B cell (primary cell): ENCODE measurements around the gene MFAP1. TPM values are rescaled to one million over a fixed set of nuclear protein-coding genes. Genes with fewer than 3 reads are reported as not detected.

Experiments
- ATAC-seq: fragments of 200-7000 bp; cut with Tn5 transposase; one replicate; pipeline ENCODE4 v1.10.0; 2021; ENCODE audit warnings: low read depth, mild to moderate bottlenecking, moderate number of reproducible peaks, moderate library complexity
- CTCF ChIA-PET: fragments of 350-600 bp; sonication (Branson Sonifier 250); formaldehyde crosslinking; loops from one replicate; lab custom pipeline; 2021; ENCODE audit warnings: antibody characterized with exemption, inconsistent platforms; lab: Charles Lee
- POLR2A ChIA-PET: fragments of 350-600 bp; sonication (Branson Sonifier 250); formaldehyde crosslinking; loops from one replicate; lab custom pipeline; 2021; ENCODE audit warnings: antibody characterized with exemption; lab: Charles Lee
- DNase-seq: peaks from one replicate; pipeline ENCODE4 v3.0.0; 2013
- H2AFZ ChIP-seq: 2 replicates; pipeline ENCODE4 v1.6.1; 2012; ENCODE audit warnings: mild to moderate bottlenecking, low read depth, low read length; ENCODE audit not compliant: insufficient read depth, poor library complexity, severe bottlenecking
- H3K27ac ChIP-seq, 2 donors: 1 replicate in 1 of 2; 2 replicates in 1 of 2; pipeline ENCODE4 v1.5.1; 2012 to 2013; ENCODE audit warnings: low read length in 2 of 2, mild to moderate bottlenecking in 2 of 2, moderate library complexity in 1 of 2
- H3K27me3 ChIP-seq, 4 experiments: fragments of 200-600 bp in 1 of 4; sonication (generic) in 1 of 4; replicated peaks in 1 of 4; 1 replicate in 2 of 4; 2 replicates in 2 of 4; pipeline versions ENCODE4 v1.6.1 to v1.7.0; 2013 to 2016; ENCODE audit warnings: low read length in 3 of 4, mild to moderate bottlenecking in 2 of 4, mixed read lengths in 1 of 4, moderate library complexity in 1 of 4; ENCODE audit not compliant: insufficient read depth in 4 of 4, control insufficient read depth in 3 of 4; ENCODE audit errors: control extremely low read depth in 1 of 4
- H3K36me3 ChIP-seq, 2 experiments: replicated peaks in 1 of 2; 1 replicate in 1 of 2; 2 replicates in 1 of 2; pipeline versions ENCODE4 v1.6.1 to v1.7.1; 2013; ENCODE audit warnings: low read length in 1 of 2; ENCODE audit not compliant: insufficient read depth in 2 of 2, control insufficient read depth in 1 of 2; ENCODE audit errors: control extremely low read depth in 1 of 2, extremely low read depth in 1 of 2
- H3K4me1 ChIP-seq, 2 donors: fragments of 200-600 bp in 1 of 2; sonication (generic) in 1 of 2; 1 replicate in 1 of 2; 2 replicates in 1 of 2; pipeline versions ENCODE4 v1.5.1 to v1.6.1; 2013 to 2017; ENCODE audit warnings: low read length in 2 of 2; ENCODE audit not compliant: control insufficient read depth in 2 of 2, insufficient read depth in 2 of 2
- H3K4me2 ChIP-seq: replicated peaks from 2 replicates; pipeline ENCODE3; 2012; ENCODE audit warnings: mild to moderate bottlenecking, low read depth, low read length; ENCODE audit not compliant: poor library complexity, severe bottlenecking
- H3K4me3 ChIP-seq, 5 experiments: fragments of 200-600 bp in 1 of 5; sonication (generic) in 1 of 5; 1 replicate in 3 of 5; 2 replicates in 2 of 5; pipeline versions ENCODE4 v1.5.1 to v1.7.0; 2011 to 2016; ENCODE audit warnings: low read length in 4 of 5, mild to moderate bottlenecking in 4 of 5, low read depth in 2 of 5, control low read depth in 1 of 5, moderate library complexity in 1 of 5; ENCODE audit not compliant: insufficient read depth in 1 of 5; ENCODE audit errors: control extremely low read depth in 1 of 5, extremely low read depth in 1 of 5
- H3K79me2 ChIP-seq: fragments of 200-600 bp; sonication (generic); one replicate; pipeline ENCODE4 v1.6.0; 2016; ENCODE audit warnings: low read length; ENCODE audit not compliant: control insufficient read depth, insufficient read depth
- H3K9ac ChIP-seq: fragments of 200-600 bp; sonication (generic); 2 replicates; pipeline ENCODE4 v1.6.1; 2017; ENCODE audit warnings: mild to moderate bottlenecking, low read length, moderate library complexity
- H3K9me3 ChIP-seq, 3 donors: one replicate each; pipeline versions ENCODE4 v1.6.1 to v1.7.1; 2013; ENCODE audit warnings: low read length in 2 of 3; ENCODE audit not compliant: control insufficient read depth in 2 of 3, insufficient read depth in 1 of 3; ENCODE audit errors: control extremely low read depth in 1 of 3
- H4K20me1 ChIP-seq: 2 replicates; pipeline ENCODE4 v1.6.0; 2012; ENCODE audit warnings: mild to moderate bottlenecking, low read length; ENCODE audit not compliant: insufficient read depth, control insufficient read depth, poor library complexity, severe bottlenecking
- H3K27ac Mint-ChIP-seq: one replicate; pipeline ENCODE4 v1.8.0; 2021; ENCODE audit warnings: mixed read lengths
- H3K27me3 Mint-ChIP-seq: one replicate; pipeline ENCODE4 v1.8.0; 2021; ENCODE audit warnings: mixed read lengths
- H3K4me1 Mint-ChIP-seq: one replicate; pipeline ENCODE4 v1.8.0; 2021; ENCODE audit warnings: mixed read lengths
- H3K4me3 Mint-ChIP-seq: one replicate; pipeline ENCODE4 v1.8.0; 2021; ENCODE audit warnings: mixed read lengths
- H3K9me3 Mint-ChIP-seq: one replicate; pipeline ENCODE4 v1.8.0; 2022; ENCODE audit warnings: mixed read lengths; ENCODE audit not compliant: insufficient read depth
- CTCF ChIP-seq: fragments of 200-600 bp; IDR thresholded peaks from one replicate; pipeline ENCODE4 v1.8.0; 2022; ENCODE audit warnings: antibody characterized with exemption, mild to moderate bottlenecking
- EZH2 ChIP-seq: IDR thresholded peaks from 2 replicates; pipeline ENCODE4 v1.6.1; 2012; ENCODE audit warnings: borderline replicate concordance, low read depth, mild to moderate bottlenecking, moderate library complexity, low read length; ENCODE audit not compliant: insufficient read depth, poor library complexity, severe bottlenecking
- WGBS: methylation state at CpG from one replicate; pipeline ENCODE4 v1.1.5; 2013; ENCODE audit warnings: missing lambda C conversion rate; ENCODE audit not compliant: insufficient coverage; 5-methylcytosine and 5-hydroxymethylcytosine counted together
- intact Hi-C: fragments of 100-400 bp; cut with micrococcal nuclease; formaldehyde crosslinking; loops from one replicate; pipeline ENCODE4 v1.10.0; 2022
- polyA plus RNA-seq: library from polyadenylated mRNA; depleted of rRNA; stranded (reverse); fragments of >200 nt; gene quantifications from 2 replicates; pipeline ENCODE4 v1.2.3, GENCODE V29; 2012
- total RNA-seq, 2 donors: library from RNA; stranded (reverse); fragments of 120-200 nt in 1 of 2; gene quantifications; 1 replicate in 1 of 2; 2 replicates in 1 of 2; pipeline versions ENCODE4 v1.2.3 to v1.2.4, GENCODE V29; 2013 to 2022

The MFAP1 gene
- total and polyA plus RNA-seq, 2 donors (not counting 1 experiment from before 2014, with no cell fraction given), result 3.4 to 22.1 TPM

GRCh38 chr15:43859546-43859945 is 35.1 kb upstream of the MFAP1 start:
- TF ChIP-seq EZH2 (no peak), CTCF (no peak)
- Histone ChIP-seq H3K27me3 (no peaks in the 10 kb centered on the region), H3K36me3 (peaks cover 3 to 20% of the 10 kb centered on the region in 2 experiments), H3K4me2 (no peak overlapping the region), H3K4me3 (no peak overlapping the region), H3K27ac (no peak overlapping the region), H3K4me1 (no peaks in the 10 kb centered on the region), H3K9ac (no peak overlapping the region), H2AFZ (no peak overlapping the region), H3K9me3 (no peaks in the 10 kb centered on the region), H4K20me1 (no peaks in the 10 kb centered on the region), H3K79me2 (no peaks in the 10 kb centered on the region)
- ATAC-seq, result no peak
- ChIA-PET CTCF (no interaction called here), POLR2A (no interaction called here)
- Mint-ChIP-seq H3K27me3 (no peaks in the 10 kb centered on the region), H3K4me1 (no peaks in the 10 kb centered on the region), H3K9me3 (no peaks in the 10 kb centered on the region), H3K4me3 (no peak overlapping the region), H3K27ac (no peak overlapping the region)
- intact Hi-C loops, result no loop called here
- WGBS, result 100% methylated on average over 1 of the region's 4 CpGs
- DNase-seq, result no peak

- no peaks in the 10 kb centered on the region for H3K4me1 Mint-ChIP-seq
- H3K4me3 Mint-ChIP-seq, result no peak overlapping the region
- H3K4me1 ChIP-seq, result no peaks in the 10 kb centered on the region
- H3K36me3 ChIP-seq, result peaks cover 3 to 16% of the 10 kb centered on the region in 2 experiments
- H3K9ac ChIP-seq, result no peak overlapping the region
- ChIA-PET CTCF (no interaction called here), POLR2A (no interaction called here)
- H3K9me3 Mint-ChIP-seq, result no peaks in the 10 kb centered on the region
- H2AFZ ChIP-seq, result no peak overlapping the region
- H3K4me2 ChIP-seq, result no peak overlapping the region
- H3K27me3 Mint-ChIP-seq, result no peaks in the 10 kb centered on the region
- intact Hi-C loops, result no loop called here
- H3K4me3 ChIP-seq, result no peak overlapping the region
- ATAC-seq, result no peak
- no peak overlapping the region for H3K27ac Mint-ChIP-seq
- no peaks in the 10 kb centered on the region for H4K20me1 ChIP-seq
- no peak overlapping the region for H3K27ac ChIP-seq
- H3K27me3 ChIP-seq, result no peaks in the 10 kb centered on the region
- WGBS, result 100% methylated on average over 2 of the region's 6 CpGs
- no peaks in the 10 kb centered on the region for H3K9me3 ChIP-seq
- no peak for DNase-seq
- no peak for TF ChIP-seq CTCF
- TF ChIP-seq EZH2, result no peak
- no peaks in the 10 kb centered on the region for H3K79me2 ChIP-seq
Measured at GRCh38 chr15:43854801-43855200, 30.3 kb upstream of the MFAP1 start.
